Stimulated activated CD8-positive, alpha-beta memory T cell treated with anti-CD3 and anti-CD28 coated beads, Interleukin-15, amount 100 ng/mL, for 24 hours (primary cell): ENCODE results near the gene SLC49A3.

Experiments used
- DNase-seq: peaks from one replicate; pipeline ENCODE4 v3.0.0-alpha.2; 2020; ENCODE audit warnings: low read depth

The SLC49A3 gene

GRCh38 chr4:633406-633805 lies 55.5 kb downstream of the SLC49A3 start:
- no peak for DNase-seq

- DNase-seq: no peak
Observed at GRCh38 chr4:632926-633325, 56.0 kb downstream of the SLC49A3 start.

DNA sequence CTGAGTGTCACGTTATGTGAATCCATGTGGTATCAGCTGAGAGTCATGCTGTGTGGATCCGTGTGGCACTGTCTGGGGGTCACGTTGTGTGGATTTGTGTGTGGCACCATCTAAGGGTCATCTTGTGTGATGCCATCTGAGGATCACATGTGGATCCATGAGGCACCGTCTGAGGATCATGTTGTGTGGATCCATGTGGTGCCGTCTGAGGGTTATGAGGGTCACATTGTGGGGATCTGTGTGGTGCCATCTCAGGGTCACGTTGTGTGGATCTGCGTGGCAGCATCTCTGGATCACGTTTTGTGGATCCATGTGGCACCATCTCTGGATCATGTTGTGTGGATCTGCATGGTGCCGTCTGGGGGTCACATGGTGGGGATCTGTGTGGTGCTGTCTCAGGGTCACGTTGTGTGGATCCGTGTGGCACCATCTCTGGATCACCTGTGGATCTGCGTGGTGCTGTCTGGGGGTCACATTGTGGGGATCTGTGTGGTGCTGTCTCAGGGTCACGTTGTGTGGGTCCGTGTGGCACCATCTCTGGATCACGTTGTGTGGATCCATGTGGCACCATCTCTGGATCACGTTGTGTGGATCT lies 56.7 kb downstream of the SLC49A3 start:
- no peak for DNase-seq
